Tibial nerve (tissue), 4 donors: ENCODE results near the gene SLC12A8.

Experiments used
- CTCF ChIP-seq, 5 experiments: fragments of 200-600 bp in 3 of 5; fragments of 450-650 bp in 2 of 5; sonication (generic) in 3 of 5; IDR thresholded peaks; one replicate each; pipeline ENCODE4 v1.5.1; 2016 to 2019; ENCODE audit warnings: antibody characterized with exemption in 5 of 5, mild to moderate bottlenecking in 3 of 5, moderate library complexity in 2 of 5
- EP300 ChIP-seq, 2 donors: sonication (generic); formaldehyde crosslinking; IDR thresholded peaks; one replicate each; pipeline ENCODE4 v1.6.1; 2017; ENCODE audit warnings: antibody characterized with exemption in 2 of 2, mild to moderate bottlenecking in 1 of 2
- POLR2A ChIP-seq, 2 donors: fragments of 450-650 bp; IDR thresholded peaks; one replicate each; pipeline ENCODE4 v1.6.1; 2017; ENCODE audit warnings: antibody characterized with exemption in 2 of 2, mild to moderate bottlenecking in 2 of 2, moderate library complexity in 2 of 2

- no peak for TF ChIP-seq CTCF (IDR thresholded peaks at IDR 0.05)
- TF ChIP-seq EP300 (IDR thresholded peaks at IDR 0.05) = no peak
- TF ChIP-seq POLR2A (IDR thresholded peaks at IDR 0.05) = no peak
Observed at GRCh38 chr3:125163739-125164601, 48.6 kb downstream of the SLC12A8 start.
